IMR-90 (cell line): ENCODE results near the gene KDF1. TPM values are rescaled to one million over a fixed set of nuclear protein-coding genes. Genes with fewer than 3 reads are reported as not detected.

Experiments used
- ATAC-seq: fragments of 200-7000 bp; cut with Tn5 transposase; 2 replicates; pipeline ENCODE4 v1.9.1; 2020; ENCODE audit warnings: low read depth, mild to moderate bottlenecking, moderate library complexity
- BruUV-seq: library from RNA; stranded (reverse); fragments of 400-500 nt; replicated peaks from 2 replicates; lab custom pipeline; 2021; lab: Mats Ljungman, UMichigan
- CTCF ChIA-PET: fragments of 300-600 bp; formaldehyde crosslinking; extraction: SDS; loops from one replicate; lab custom pipeline; 2021; ENCODE audit warnings: antibody characterized with exemption; lab: Yijun Ruan, JAX
- POLR2A ChIA-PET: fragments of 300-600 bp; sonication (Branson Sonifier 250); formaldehyde crosslinking; loops from one replicate; lab custom pipeline; 2022; ENCODE audit warnings: antibody characterized with exemption; ENCODE audit not compliant: unreplicated experiment; lab: Charles Lee
- DNase-seq: peaks from one replicate; pipeline ENCODE4 v3.0.0; 2013
- H2AFZ ChIP-seq: replicated peaks from 2 replicates; pipeline ENCODE3; 2013; ENCODE audit warnings: low read length, mild to moderate bottlenecking; ENCODE audit not compliant: poor library complexity
- H2AK5ac ChIP-seq: 2 replicates; pipeline ENCODE4 v1.6.1; 2013; ENCODE audit warnings: low read depth, low read length, inconsistent platforms
- H2AK9ac ChIP-seq: replicated peaks from 2 replicates; pipeline ENCODE3; 2013; ENCODE audit warnings: mild to moderate bottlenecking, low read depth, low read length, moderate library complexity; ENCODE audit not compliant: poor library complexity
- H2BK120ac ChIP-seq: 2 replicates; pipeline ENCODE4 v1.6.1; 2013; ENCODE audit warnings: low read depth, low read length, inconsistent platforms
- H2BK15ac ChIP-seq: 3 replicates; pipeline ENCODE4 v1.6.1; 2013; ENCODE audit warnings: low read depth, low read length, inconsistent platforms
- H2BK20ac ChIP-seq: 2 replicates; pipeline ENCODE4 v1.6.1; 2013; ENCODE audit warnings: low read depth, mild to moderate bottlenecking, inconsistent platforms, low read length, moderate library complexity
- H2BK5ac ChIP-seq: 2 replicates; pipeline ENCODE4 v1.6.1; 2013; ENCODE audit warnings: mild to moderate bottlenecking, low read depth, low read length, inconsistent platforms; ENCODE audit not compliant: poor library complexity, severe bottlenecking
- H3K14ac ChIP-seq: replicated peaks from 2 replicates; pipeline ENCODE4 v1.6.1; 2013; ENCODE audit warnings: low read depth, low read length, inconsistent platforms
- H3K18ac ChIP-seq: 2 replicates; pipeline ENCODE4 v1.6.1; 2013; ENCODE audit warnings: low read depth, low read length, control low read depth
- H3K23ac ChIP-seq: 2 replicates; pipeline ENCODE4 v1.6.1; 2013; ENCODE audit warnings: low read depth, low read length, inconsistent platforms
- H3K27ac ChIP-seq: 2 replicates; pipeline ENCODE4 v1.5.1; 2013; ENCODE audit warnings: mild to moderate bottlenecking, control low read depth, low read length; ENCODE audit not compliant: insufficient read depth
- H3K27me3 ChIP-seq: 2 replicates; pipeline ENCODE4 v1.6.1; 2013; ENCODE audit warnings: low read length; ENCODE audit not compliant: control insufficient read depth, insufficient read depth
- H3K36me3 ChIP-seq: 2 replicates; pipeline ENCODE4 v1.6.1; 2013; ENCODE audit warnings: low read length, mixed read lengths; ENCODE audit not compliant: control insufficient read depth, insufficient read depth
- H3K4ac ChIP-seq: 2 replicates; pipeline ENCODE4 v1.6.1; 2013; ENCODE audit warnings: low read depth, low read length, inconsistent platforms
- H3K4me1 ChIP-seq: 2 replicates; pipeline ENCODE4 v1.6.1; 2013; ENCODE audit warnings: low read length, mixed read lengths; ENCODE audit not compliant: control insufficient read depth, insufficient read depth
- H3K4me2 ChIP-seq: 2 replicates; pipeline ENCODE4 v1.6.1; 2013; ENCODE audit warnings: low read depth, mild to moderate bottlenecking, control low read depth, low read length, moderate library complexity
- H3K4me3 ChIP-seq: 2 replicates; pipeline ENCODE4 v1.5.1; 2013; ENCODE audit warnings: low read depth, mild to moderate bottlenecking, control low read depth, low read length, moderate library complexity; ENCODE audit not compliant: insufficient read depth
- H3K56ac ChIP-seq: 2 replicates; pipeline ENCODE4 v1.6.1; 2013; ENCODE audit warnings: low read length, inconsistent platforms; ENCODE audit not compliant: insufficient read depth; ENCODE audit errors: extremely low read depth
- H3K79me1 ChIP-seq, 2 experiments: 2 replicates each; pipeline ENCODE4 v1.6.1; 2013; ENCODE audit warnings: low read length in 2 of 2, inconsistent platforms in 1 of 2, low read depth in 1 of 2
- H3K9ac ChIP-seq: 2 replicates; pipeline ENCODE4 v1.6.1; 2013; ENCODE audit warnings: low read depth, low read length, control low read depth
- H3K9me1 ChIP-seq: 2 replicates; pipeline ENCODE4 v1.6.1; 2013; ENCODE audit warnings: low read length, inconsistent platforms; ENCODE audit not compliant: insufficient read depth
- H3K9me3 ChIP-seq: 2 replicates; pipeline ENCODE4 v1.6.1; 2013; ENCODE audit warnings: low read length; ENCODE audit not compliant: control insufficient read depth, insufficient read depth
- H4K20me1 ChIP-seq: 2 replicates; pipeline ENCODE4 v1.6.1; 2013; ENCODE audit warnings: low read length, inconsistent platforms; ENCODE audit not compliant: insufficient read depth
- H4K5ac ChIP-seq: 2 replicates; pipeline ENCODE4 v1.6.1; 2013; ENCODE audit warnings: mild to moderate bottlenecking, low read depth, low read length, control low read depth
- H4K8ac ChIP-seq, 2 experiments: 2 replicates each; pipeline ENCODE4 v1.6.1; 2013; ENCODE audit warnings: low read depth in 2 of 2, low read length in 2 of 2, control low read depth in 1 of 2, inconsistent platforms in 1 of 2
- H4K91ac ChIP-seq: 2 replicates; pipeline ENCODE4 v1.6.1; 2013; ENCODE audit warnings: low read depth, low read length, inconsistent platforms; ENCODE audit not compliant: insufficient read depth
- BHLHE40 ChIP-seq: fragments of 150-350 bp; IDR thresholded peaks from 2 replicates; pipeline ENCODE4 v1.6.1; 2016; ENCODE audit warnings: mild to moderate bottlenecking, low read depth, low read length
- CEBPB ChIP-seq: IDR thresholded peaks from 2 replicates; pipeline ENCODE4 v1.6.1; 2012; ENCODE audit warnings: low read depth, low read length, improper control_type of control experiment
- CHD1 ChIP-seq: IDR thresholded peaks from 2 replicates; pipeline ENCODE4 v1.6.1; 2012; ENCODE audit warnings: low read depth, low read length, improper control_type of control experiment
- MAFK ChIP-seq: IDR thresholded peaks from 2 replicates; pipeline ENCODE4 v1.6.1; 2012; ENCODE audit warnings: low read depth, low read length, improper control_type of control experiment
- WGBS, 2 experiments: methylation state at CpG; one replicate each; pipeline versions ENCODE4 v1.1.5 to v1.1.7; 2013; ENCODE audit warnings: missing lambda C conversion rate in 2 of 2; ENCODE audit not compliant: insufficient read length in 1 of 2; ENCODE audit errors: extremely low coverage in 2 of 2; 5-methylcytosine and 5-hydroxymethylcytosine counted together
- dilution Hi-C: fragments of 300-500 bp; cut with HindIII; formaldehyde crosslinking; loops from one replicate; pipeline ENCODE4 v1.14.3; 2018; ENCODE audit warnings: low sequenced_read_pairs; ENCODE audit not compliant: unreplicated experiment
- in situ Hi-C: fragments of 300-500 bp; cut with MboI; formaldehyde crosslinking; loops from 3 replicates; pipeline ENCODE4 v1.14.3; 2019; ENCODE audit warnings: low sequenced_read_pairs, inconsistent platforms, mixed read lengths
- intact Hi-C: fragments of 100-400 bp; cut with micrococcal nuclease; formaldehyde crosslinking; loops from 2 replicates; pipeline ENCODE4 v1.10.0; 2022
- polyA plus RNA-seq, 3 experiments: library from polyadenylated mRNA; depleted of rRNA; stranded (reverse); fragments of >200 nt; gene quantifications; 2 replicates each; pipeline ENCODE4 v1.2.3, GENCODE V29; 2012; ENCODE audit warnings: low replicate concordance in 1 of 3
- total RNA-seq: library from RNA; depleted of rRNA; stranded (reverse); fragments of >200 nt; gene quantifications from 2 replicates; pipeline ENCODE4 v1.2.3, GENCODE V29; 2012
- TF ChIP-seq, protein P1 (sequence below): fragments of 150-350 bp; IDR thresholded peaks from 2 replicates; pipeline ENCODE4 v1.6.1; 2016; ENCODE audit warnings: low read depth, mild to moderate bottlenecking, low read length, moderate library complexity, borderline replicate concordance

Gene KDF1
- total and polyA plus RNA-seq, 2 of the 4 experiments (the other 2 are of a cell fraction), result not detected

- no peak overlapping the region for H3K18ac ChIP-seq
- DNase-seq, result no peak
- H2BK120ac ChIP-seq, result peak overlapping the region; percentile 42; the same call in 1 of the 2 replicates
- H2BK15ac ChIP-seq, result no peak overlapping the region
- intact Hi-C loops, result no loop called here
- H3K4me3 ChIP-seq, result no peak overlapping the region
- no peak for TF ChIP-seq CHD1
- TF ChIP-seq, protein P1, sequence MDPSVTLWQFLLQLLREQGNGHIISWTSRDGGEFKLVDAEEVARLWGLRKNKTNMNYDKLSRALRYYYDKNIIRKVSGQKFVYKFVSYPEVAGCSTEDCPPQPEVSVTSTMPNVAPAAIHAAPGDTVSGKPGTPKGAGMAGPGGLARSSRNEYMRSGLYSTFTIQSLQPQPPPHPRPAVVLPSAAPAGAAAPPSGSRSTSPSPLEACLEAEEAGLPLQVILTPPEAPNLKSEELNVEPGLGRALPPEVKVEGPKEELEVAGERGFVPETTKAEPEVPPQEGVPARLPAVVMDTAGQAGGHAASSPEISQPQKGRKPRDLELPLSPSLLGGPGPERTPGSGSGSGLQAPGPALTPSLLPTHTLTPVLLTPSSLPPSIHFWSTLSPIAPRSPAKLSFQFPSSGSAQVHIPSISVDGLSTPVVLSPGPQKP, result no peak
- TF ChIP-seq BHLHE40, result no peak
- no peak for TF ChIP-seq CEBPB
- TF ChIP-seq MAFK, result no peak
- H2BK20ac ChIP-seq, result no peak overlapping the region
- no peaks in the 10 kb centered on the region for H3K36me3 ChIP-seq
- CTCF ChIA-PET, result no interaction called here
- 69% methylated on average over 6 of the region's 7 CpGs; no CpG with 5 or more reads in 1 of the 2 experiments for WGBS, 2 experiments
- no peak overlapping the region for H3K23ac ChIP-seq
- no peak overlapping the region for H3K56ac ChIP-seq
- no peaks in the 10 kb centered on the region for H4K20me1 ChIP-seq
- no peak overlapping the region for H3K9ac ChIP-seq
- no peak overlapping the region for H3K14ac ChIP-seq
- H3K9me1 ChIP-seq, result peaks cover 12% of the 10 kb centered on the region; the same call in 1 of the 2 replicates
- H4K8ac ChIP-seq, result no peak overlapping the region
- no peaks in the 10 kb centered on the region for H3K27me3 ChIP-seq
- H3K4me2 ChIP-seq, result no peak overlapping the region
- no TSS peak for BruUV-seq
- POLR2A ChIA-PET, result no interaction called here
- no peaks in the 10 kb centered on the region for H3K9me3 ChIP-seq
- H4K91ac ChIP-seq, result no peak overlapping the region
- in situ Hi-C loops, result no loop called here
- no peak overlapping the region for H4K5ac ChIP-seq
- no peak overlapping the region for H3K27ac ChIP-seq
- H3K79me1 ChIP-seq, result no peaks in the 10 kb centered on the region
- no peak overlapping the region for H2AFZ ChIP-seq
- no peak overlapping the region for H2BK5ac ChIP-seq
- no peak for ATAC-seq
- dilution Hi-C loops, result no loop called here
- H2AK9ac ChIP-seq, result peak overlapping the region; percentile 81
- peaks cover 5% of the 10 kb centered on the region; the same call in 1 of the 2 replicates for H3K4me1 ChIP-seq
- peak overlapping the region; percentile 7; the same call in 1 of the 2 replicates for H2AK5ac ChIP-seq
- H3K4ac ChIP-seq, result no peak overlapping the region
Measured at GRCh38 chr1:26970810-26971209, 10.5 kb upstream of the KDF1 start.
